Measurements from ENCODE around the gene SYNCRIP.
A peak's percentile ranks its signal among the peaks of the same experiment; 100 is the strongest.
"Not testable (repeated sequence)": the region's sequence is repeated elsewhere in the genome, so short reads cannot be mapped to it uniquely, and the experiment has no call there.

The SYNCRIP gene

DNA sequence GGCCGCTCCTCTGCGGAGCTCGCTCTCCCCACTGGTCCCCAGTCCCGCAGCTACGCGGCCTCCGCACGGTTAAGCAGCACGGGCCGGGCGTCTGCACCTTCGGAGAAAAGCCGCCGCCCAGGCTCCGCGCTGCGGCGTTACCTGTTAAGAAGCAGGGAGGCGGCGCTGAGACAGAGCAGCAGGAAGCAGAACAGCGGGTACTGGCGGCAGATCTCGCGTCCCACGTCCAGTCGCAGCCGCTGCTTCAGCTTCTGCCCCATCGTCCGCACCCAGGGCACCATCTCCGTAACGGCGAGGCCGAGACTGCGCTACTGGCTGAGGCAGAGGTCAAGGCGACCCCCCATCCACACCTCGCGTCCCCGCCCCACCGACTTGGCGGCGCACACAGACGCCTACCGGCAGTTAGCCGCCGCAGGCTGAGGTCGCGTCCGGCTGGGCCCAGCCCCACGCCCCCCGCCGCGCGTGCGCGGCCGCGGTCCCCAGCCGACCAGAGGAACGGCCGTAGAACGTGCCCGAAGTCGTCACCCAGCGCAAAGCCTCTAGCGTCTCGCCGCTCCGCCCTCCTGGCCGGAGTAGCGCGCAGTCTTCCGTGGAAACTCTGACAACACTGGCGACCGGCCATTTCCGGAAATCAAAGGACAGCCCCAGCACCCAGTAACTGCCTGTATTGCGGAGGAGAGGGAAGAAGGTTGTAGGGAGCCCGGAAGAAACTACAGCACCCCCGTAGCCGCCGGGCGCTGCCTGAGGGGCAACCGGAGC is 49.1 kb downstream of the SYNCRIP start, which contains the start of gene SNX14:
SNX14 (minus strand) TSS at position 421 of the 759 bp plus-strand sequence; CDS start at position 281, 140 bp downstream.
- peak; percentile 33 for DNase-seq

DNA sequence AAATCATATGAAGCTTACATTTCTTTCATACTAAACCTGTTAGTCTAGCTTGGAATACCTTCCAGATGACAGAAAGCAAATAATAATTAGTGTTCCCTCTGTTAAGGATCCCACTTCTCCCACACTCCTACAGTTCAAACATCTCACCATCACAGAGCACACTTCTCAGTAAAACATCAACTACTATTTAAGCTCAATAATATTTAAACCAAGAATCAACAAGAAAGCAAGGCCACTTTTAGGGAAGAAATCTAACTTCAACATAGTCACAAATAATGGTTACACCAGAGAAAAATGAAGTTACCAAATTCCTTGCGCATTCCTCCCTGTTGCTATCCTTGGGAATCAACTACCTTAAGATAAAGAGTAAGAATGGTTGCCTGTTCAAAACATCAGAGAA is 50.7 kb downstream of the SYNCRIP start:
- DNase-seq: no peak

DNA sequence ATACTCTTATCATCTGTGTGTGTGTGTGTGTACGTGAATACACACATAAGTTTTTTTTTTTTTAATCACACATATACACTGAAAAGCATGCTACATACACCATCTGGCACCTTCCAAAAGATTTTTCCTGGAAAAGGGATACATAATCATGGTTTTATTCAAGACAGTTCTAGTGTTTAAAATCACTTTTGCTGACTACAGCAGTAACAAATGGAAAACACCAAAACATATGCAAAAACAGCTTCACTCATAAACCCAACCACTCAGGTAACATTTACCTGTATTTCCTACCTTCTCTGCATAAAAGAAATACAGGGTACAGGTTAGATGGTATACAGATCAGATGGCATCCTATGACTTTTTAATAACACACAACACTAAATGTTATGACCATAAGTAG is 51.5 kb downstream of the SYNCRIP start:
- no peak for DNase-seq

DNA sequence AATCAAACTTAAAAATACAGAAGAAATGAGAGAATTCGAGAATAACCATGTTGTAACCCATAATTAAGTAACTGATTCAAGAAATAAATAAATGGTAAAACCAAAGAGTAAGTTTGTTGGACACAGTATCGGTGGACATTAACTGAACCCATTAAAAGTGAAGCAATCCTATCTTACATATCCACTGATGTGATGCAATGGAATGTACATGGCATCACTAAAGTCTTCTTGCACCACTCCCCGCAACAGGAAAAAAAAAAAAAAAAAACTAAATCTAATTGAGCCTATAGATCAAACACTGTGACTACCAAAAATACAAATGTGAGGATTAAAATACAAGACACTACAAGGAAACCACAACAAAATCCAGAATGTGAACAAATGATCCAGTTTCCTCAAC is 56.9 kb downstream of the SYNCRIP start:
- no peak for DNase-seq

DNA sequence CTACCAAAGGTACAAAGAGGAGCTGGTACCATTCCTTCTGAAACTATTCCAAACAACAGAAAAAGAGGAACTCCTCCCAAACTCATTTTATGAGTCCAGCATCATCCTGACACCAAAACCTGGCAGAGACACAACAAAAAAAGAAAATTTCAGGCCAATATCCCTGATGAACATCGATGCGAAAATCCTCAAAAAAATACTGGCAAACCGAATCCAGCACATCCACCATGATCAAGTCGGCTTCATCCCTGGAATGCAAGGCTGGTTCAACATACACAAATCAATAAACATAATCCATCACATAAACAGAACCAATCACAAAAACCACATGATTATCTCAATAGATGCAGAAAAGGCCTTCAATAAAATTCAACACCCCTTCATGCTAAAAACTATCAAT is 59.9 kb downstream of the SYNCRIP start:
- DNase-seq: not testable (repeated sequence)

DNA sequence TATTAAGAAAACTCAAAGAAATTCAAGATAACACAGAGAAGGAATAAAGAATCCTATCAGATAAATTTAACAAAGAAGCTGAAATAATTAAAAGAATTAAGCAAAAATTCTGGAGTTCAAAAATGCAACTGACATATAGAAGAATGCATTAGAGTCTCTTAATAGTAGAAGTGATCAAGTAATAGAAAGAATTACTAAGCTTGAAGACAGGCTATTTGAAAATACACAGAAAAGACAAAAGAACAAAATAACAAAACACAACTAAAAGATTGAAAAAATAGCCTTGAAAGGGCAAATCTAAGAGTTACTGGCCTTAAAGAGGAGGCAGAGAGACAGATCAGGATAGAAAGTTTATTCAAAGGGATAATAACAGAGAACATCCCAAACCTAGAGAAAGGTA is 61.1 kb downstream of the SYNCRIP start:
- DNase-seq: no peak

DNA sequence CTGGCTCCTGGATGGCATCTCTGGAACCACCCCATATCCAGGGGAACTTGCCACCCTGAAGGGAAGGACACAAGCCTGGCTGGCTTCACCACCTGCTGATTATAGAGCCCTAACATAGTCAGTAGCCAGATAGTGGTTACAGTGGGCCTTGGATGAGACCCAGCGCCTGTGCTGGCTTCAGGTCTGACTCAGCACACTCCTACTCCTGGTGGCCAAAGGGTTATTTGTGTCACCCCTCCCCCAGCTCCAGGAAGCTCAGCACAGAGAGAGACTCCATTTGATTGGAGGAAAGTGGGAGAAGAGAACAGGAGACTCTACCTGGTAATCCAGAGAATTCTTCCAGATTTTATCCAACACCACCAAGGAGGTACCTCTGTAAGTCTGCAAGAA is 61.8 kb downstream of the SYNCRIP start:
- no peak for DNase-seq

DNA sequence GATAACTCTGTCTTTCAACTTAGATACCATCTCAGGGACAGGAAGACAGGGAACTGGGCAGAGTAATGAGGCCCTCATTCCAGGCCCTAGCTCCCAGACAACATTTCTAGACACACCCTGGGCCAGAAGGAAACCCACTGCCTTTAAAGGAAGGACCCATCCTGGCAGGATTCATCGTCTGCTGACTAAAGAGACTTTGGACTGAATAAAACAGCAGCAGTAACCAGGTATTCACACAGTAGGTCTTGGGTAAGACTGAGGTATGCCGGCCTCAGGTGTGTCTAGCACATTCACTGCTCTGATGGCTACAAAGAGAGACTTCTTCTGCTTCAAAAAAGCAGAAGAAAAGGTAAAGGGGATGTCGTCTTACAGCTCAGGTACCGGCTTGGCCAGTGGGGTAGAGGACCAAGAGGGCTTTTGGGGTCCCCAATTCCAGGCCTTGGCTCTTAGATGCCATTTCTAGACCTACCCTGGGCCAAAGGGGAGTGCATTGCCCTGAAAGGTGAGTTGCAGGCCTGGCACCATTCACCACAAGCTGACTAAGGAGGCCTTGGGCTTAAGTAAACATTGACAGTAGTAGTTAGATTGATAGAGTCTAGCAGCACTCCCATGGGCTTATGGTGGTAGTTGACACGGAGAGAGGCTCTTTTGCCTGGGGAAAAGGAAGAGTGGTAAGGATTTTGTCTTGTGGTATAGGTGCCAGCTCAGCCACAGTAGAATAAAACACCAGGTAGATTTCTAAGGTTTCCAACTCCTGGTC is 62.4 kb downstream of the SYNCRIP start:
- DNase-seq: no peak

DNA sequence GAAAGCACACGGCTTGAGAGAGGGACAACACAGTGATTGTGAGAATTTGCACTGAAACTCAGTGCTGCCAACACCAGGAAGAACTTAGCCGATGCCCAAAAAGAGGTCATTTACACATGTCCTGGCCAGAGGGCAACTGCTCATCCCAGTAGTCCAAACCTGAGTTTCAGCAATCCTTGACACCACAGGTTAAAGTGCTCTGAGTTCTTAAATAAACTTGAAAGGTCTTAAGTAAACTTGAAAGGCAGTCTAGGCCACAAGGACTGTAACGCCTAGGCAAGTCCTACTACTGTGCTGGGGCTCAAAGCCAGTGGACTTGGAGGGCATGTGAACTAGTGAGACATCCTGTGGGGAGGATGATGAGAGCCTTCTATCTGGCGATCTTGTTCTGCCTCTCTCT is 63.1 kb downstream of the SYNCRIP start:
- no peak for DNase-seq

DNA sequence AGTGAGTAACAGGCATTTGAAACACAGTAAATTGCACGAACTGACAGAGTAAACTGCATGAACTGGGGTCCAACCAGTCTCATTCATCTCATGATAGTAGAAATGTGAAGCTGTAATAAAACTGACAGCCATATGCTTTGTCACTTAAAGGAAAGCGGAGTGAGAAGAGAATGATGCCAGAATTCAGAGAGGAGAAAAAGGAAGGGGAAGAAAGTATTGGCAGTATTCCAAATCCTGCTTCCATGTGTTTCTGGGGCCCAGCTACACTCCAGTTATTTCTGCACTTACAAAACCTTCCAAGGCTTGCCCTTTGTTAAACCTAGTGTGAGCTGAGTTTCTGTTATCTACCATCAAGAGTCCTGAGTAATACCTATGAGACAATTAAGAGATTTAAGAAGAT is 66.2 kb downstream of the SYNCRIP start:
- DNase-seq: no peak

DNA sequence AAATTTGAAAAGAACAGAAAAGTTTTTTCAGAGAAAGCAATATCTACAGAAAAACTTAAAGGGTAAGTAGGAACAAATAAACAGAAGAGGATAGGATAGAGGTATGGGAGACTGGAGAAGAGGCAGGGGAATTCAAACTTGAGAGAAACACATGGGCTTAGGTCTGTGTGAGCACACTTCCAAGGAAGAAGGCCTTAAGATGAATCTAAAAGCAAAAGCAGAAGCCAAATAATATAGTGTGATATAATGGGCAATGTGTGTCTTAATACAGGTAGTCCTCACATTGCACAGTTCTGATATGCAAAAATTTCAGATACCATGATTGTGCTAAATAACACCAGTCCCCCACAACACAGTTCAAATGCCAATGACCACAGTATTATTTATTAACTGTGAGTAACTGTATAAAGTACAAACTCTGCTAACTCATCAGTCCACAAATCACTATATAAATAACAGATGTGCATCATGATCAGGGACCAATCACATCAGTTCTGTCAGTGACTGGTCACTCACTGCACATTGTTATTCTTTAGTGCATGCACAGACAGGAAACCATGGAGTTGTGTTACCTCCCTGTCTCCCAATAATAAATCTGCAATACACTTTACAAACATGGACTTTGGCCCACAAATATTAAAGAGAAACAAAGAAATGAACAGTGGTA is 67.6 kb downstream of the SYNCRIP start:
- no peak for DNase-seq

DNA sequence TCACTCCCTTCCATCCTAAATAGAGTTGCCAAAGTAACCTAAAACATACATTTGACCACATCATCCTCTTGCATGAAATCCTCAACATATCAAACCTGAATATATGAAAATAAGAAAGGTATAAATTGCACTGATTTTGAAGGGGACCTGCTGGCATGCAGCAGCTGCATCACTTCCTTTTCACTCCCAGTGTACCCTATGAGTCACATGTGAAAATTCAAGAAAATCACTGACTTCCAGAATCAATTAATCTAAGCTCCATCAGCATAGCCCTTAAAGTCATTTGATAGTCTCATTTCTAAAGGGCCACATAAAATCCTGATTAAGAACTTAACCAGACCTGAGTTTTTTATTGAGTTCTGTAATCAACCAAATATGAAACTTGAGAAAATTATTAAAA is 73.4 kb downstream of the SYNCRIP start:
- DNase-seq: no peak

DNA sequence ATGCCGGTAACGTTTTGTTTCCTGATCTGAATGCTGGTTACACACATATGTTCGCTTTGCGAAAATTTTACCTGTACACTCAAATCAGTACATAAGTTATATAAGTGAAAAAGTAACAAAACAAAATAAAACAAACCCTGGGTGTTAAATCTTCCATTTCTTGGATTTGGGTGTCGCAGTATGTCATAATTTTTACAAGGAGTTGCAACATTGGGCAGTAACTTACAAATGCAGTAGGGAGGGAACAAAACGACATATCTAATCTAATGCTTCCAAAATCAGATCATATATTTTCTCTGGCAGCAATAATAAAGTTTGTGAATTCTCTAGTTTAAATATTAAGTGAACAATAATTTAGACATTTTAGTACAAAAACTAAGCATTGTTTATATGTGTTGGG is 74.3 kb downstream of the SYNCRIP start:
- no peak for DNase-seq

DNA sequence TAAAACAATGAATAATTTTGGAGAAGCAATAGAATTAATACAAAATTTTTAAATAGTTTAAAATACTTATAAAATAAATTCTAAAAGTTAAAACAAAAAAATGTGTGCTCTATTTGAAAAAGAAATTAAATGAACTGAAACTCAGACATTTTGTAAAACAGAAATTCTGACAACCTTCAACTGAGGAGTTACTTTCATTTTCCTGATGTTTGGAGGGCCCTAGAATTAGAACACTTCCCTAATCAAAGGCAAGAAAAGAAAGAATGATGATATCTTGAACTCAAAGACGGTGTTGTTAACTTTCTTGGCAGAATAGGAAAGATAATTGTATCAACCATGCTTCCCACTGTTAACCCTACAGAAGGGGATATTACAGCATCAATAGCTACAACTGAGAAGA is 77.0 kb downstream of the SYNCRIP start:
- DNase-seq: no peak

DNA sequence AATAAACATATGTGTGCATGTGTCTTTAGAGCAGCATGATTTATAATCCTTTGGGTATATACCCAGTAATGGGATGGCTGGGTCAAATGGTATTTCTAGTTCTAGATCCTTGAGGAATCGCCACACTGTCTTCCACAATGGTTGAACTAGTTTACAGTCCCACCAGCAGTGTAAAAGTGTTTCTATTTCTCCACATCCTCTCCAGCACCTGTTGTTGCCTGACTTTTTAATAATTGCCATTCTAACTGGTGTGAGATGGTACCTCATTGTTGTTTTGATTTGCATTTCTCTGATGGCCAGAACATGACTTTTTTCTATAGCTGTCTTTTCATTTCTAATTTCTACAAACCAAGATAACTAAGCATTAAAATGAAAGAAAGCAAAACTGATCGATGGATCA is 78.5 kb downstream of the SYNCRIP start:
- not testable (repeated sequence) for DNase-seq

Data from NCI-H1048 (cell line).